Gastroesophageal sphincter (tissue), 4 donors: ENCODE results near the gene RPL11. TPM values are rescaled to one million over a fixed set of nuclear protein-coding genes. Genes with fewer than 3 reads are reported as not detected.
"Not testable (repeated sequence)": the region's sequence is repeated elsewhere in the genome, so short reads cannot be mapped to it uniquely, and the experiment has no call there.

Experiments
- ATAC-seq: fragments of 150-250 bp; one replicate; pipeline ENCODE4 v1.9.1; 2016; ENCODE audit warnings: mild to moderate bottlenecking, moderate library complexity
- H3K27ac ChIP-seq, 4 donors: fragments of 200-600 bp; sonication (generic) in 3 of 4; 1 replicate in 3 of 4; 2 replicates in 1 of 4; pipeline ENCODE4 v1.5.1; 2016 to 2019
- H3K27me3 ChIP-seq: fragments of 200-600 bp; sonication (generic); one replicate; pipeline ENCODE4 v1.5.1; 2019
- H3K36me3 ChIP-seq, 2 donors: fragments of 200-600 bp; sonication (generic); one replicate each; pipeline ENCODE4 v1.5.1; 2019; ENCODE audit warnings: control low read depth in 1 of 2
- H3K4me1 ChIP-seq, 3 donors: fragments of 200-600 bp; sonication (generic); 1 replicate in 2 of 3; 2 replicates in 1 of 3; pipeline ENCODE4 v1.5.1; 2016 to 2019; ENCODE audit warnings: control low read depth in 2 of 3
- H3K4me3 ChIP-seq, 2 donors: fragments of 200-600 bp; sonication (generic); one replicate each; pipeline ENCODE4 v1.5.1; 2019; ENCODE audit warnings: mild to moderate bottlenecking in 1 of 2, moderate library complexity in 1 of 2
- H3K9me3 ChIP-seq, 3 donors: fragments of 200-600 bp; sonication (generic); one replicate each; pipeline ENCODE4 v1.5.1; 2017 to 2019; ENCODE audit warnings: control low read depth in 2 of 3
- CTCF ChIP-seq, 4 experiments: fragments of 200-600 bp in 2 of 4; fragments of 450-650 bp in 2 of 4; sonication (generic) in 1 of 4; IDR thresholded peaks; one replicate each; pipeline ENCODE4 v1.5.1; 2017 to 2019; ENCODE audit warnings: antibody characterized with exemption in 4 of 4, mild to moderate bottlenecking in 2 of 4, moderate library complexity in 2 of 4
- EP300 ChIP-seq: sonication (generic); formaldehyde crosslinking; IDR thresholded peaks from one replicate; pipeline ENCODE4 v1.6.1; 2017; ENCODE audit warnings: antibody characterized with exemption, mild to moderate bottlenecking
- POLR2A ChIP-seq, 2 donors: fragments of 450-650 bp; IDR thresholded peaks; one replicate each; pipeline ENCODE4 v1.6.1; 2017; ENCODE audit warnings: antibody characterized with exemption in 2 of 2, mild to moderate bottlenecking in 2 of 2, moderate library complexity in 1 of 2
- POLR2AphosphoS5 ChIP-seq: sonication (generic); formaldehyde crosslinking; IDR thresholded peaks from one replicate; pipeline ENCODE4 v1.6.1; 2017; ENCODE audit warnings: antibody characterized with exemption
- WGBS, 2 donors: methylation state at CpG; one replicate each; pipeline ENCODE4 v1.1.5; 2018; ENCODE audit warnings: low coverage in 1 of 2; 5-methylcytosine and 5-hydroxymethylcytosine counted together
- total RNA-seq, 4 donors: library from RNA; depleted of rRNA; stranded (reverse); fragments of >200 nt; gene quantifications; one replicate each; pipeline ENCODE4 v1.1.0, GENCODE V29; 2016

The RPL11 gene
- total RNA-seq, 4 donors from 2014 or later, result 636 to 1,268 (median 935) TPM

GRCh38 chr1:23673086-23673813 is 18.4 kb upstream of the RPL11 start:
- ATAC-seq, result no peak
- Histone ChIP-seq H3K27ac (no peak overlapping the region), H3K9me3 (no peaks in the 10 kb centered on the region), H3K4me1 (no peaks in the 10 kb centered on the region), H3K36me3 (no peaks in the 10 kb centered on the region), H3K27me3 (peaks cover 28% of the 10 kb centered on the region), H3K4me3 (no peak overlapping the region)
- 0 to 15% methylated on average over 4 to 6 of the region's 6 CpGs for WGBS, 2 donors
- no peak for TF ChIP-seq CTCF (IDR thresholded peaks at IDR 0.05)

GRCh38 chr1:23679815-23680214 is 11.8 kb upstream of the RPL11 start:
- no peak for ATAC-seq
- 68 to 89% methylated on average over 3 to 4 of the region's 4 CpGs for WGBS, 2 donors
- Histone ChIP-seq H3K27ac (no peak overlapping the region), H3K36me3 (no peaks in the 10 kb centered on the region), H3K4me3 (no peak overlapping the region), H3K27me3 (peaks cover 55% of the 10 kb centered on the region), H3K4me1 (no peaks in the 10 kb centered on the region), H3K9me3 (no peaks in the 10 kb centered on the region)
- no peak for TF ChIP-seq EP300
- no peak for TF ChIP-seq CTCF (IDR thresholded peaks at IDR 0.05)
- TF ChIP-seq POLR2AphosphoS5, result no peak
- TF ChIP-seq POLR2A (IDR thresholded peaks at IDR 0.05), result no peak

- no peak overlapping the region for H3K27ac ChIP-seq
- H3K9me3 ChIP-seq, result no peaks in the 10 kb centered on the region
Measured at GRCh38 chr1:23682946-23683345, 8.7 kb upstream of the RPL11 start.

GRCh38 chr1:23684415-23684814 is 7.2 kb upstream of the RPL11 start:
- no peaks in the 10 kb centered on the region for H3K9me3 ChIP-seq
- no peak overlapping the region for H3K27ac ChIP-seq
- no peaks in the 10 kb centered on the region for H3K36me3 ChIP-seq
- TF ChIP-seq EP300 (no peak), POLR2A (IDR thresholded peaks at IDR 0.05) (no peak), POLR2AphosphoS5 (no peak), CTCF (IDR thresholded peaks at IDR 0.05) (no peak)
- H3K27me3 ChIP-seq, result peaks cover 29% of the 10 kb centered on the region
- ATAC-seq, result no peak
- WGBS, 2 donors, result 92% methylated on average over 1 of the region's 2 CpGs; no CpG with 5 or more reads in 1 of the 2 donors
- H3K4me3 ChIP-seq, result no peak overlapping the region
- no peaks in the 10 kb centered on the region for H3K4me1 ChIP-seq

More at GRCh38 chr1:23682946-23683345, 8.7 kb upstream of the RPL11 start:
- Histone ChIP-seq H3K4me1 (no peaks in the 10 kb centered on the region), H3K36me3 (no peaks in the 10 kb centered on the region), H3K4me3 (no peak overlapping the region), H3K27me3 (peaks cover 40% of the 10 kb centered on the region)
- no peak for ATAC-seq
- no peak for TF ChIP-seq POLR2A (IDR thresholded peaks at IDR 0.05)
- TF ChIP-seq CTCF (IDR thresholded peaks at IDR 0.05), result no peak
- no peak for TF ChIP-seq POLR2AphosphoS5
- no peak for TF ChIP-seq EP300

GRCh38 chr1:23685197-23685596 is 6.4 kb upstream of the RPL11 start:
- not testable (repeated sequence) for H3K9me3 ChIP-seq, H3K4me1 ChIP-seq, H3K27ac ChIP-seq, ATAC-seq, H3K4me3 ChIP-seq, H3K36me3 ChIP-seq
- 53 to 64% methylated on average over 3 to 7 of the region's 7 CpGs for WGBS, 2 donors
- peaks cover 21% of the 10 kb centered on the region for H3K27me3 ChIP-seq

GRCh38 chr1:23687680-23688079 is 3.9 kb upstream of the RPL11 start:
- not testable (repeated sequence) for H3K4me1 ChIP-seq, H3K27me3 ChIP-seq, H3K27ac ChIP-seq, ATAC-seq, H3K4me3 ChIP-seq, H3K9me3 ChIP-seq, H3K36me3 ChIP-seq
- WGBS, 2 donors, result 90% methylated on average over 3 of the region's 3 CpGs; no CpG with 5 or more reads in 1 of the 2 donors

GRCh38 chr1:23688281-23688680 is 3.3 kb upstream of the RPL11 start:
- not testable (repeated sequence) for H3K36me3 ChIP-seq, H3K27me3 ChIP-seq, ATAC-seq, H3K9me3 ChIP-seq, H3K4me3 ChIP-seq, H3K27ac ChIP-seq
- no CpG with 5 or more reads among the region's 33 CpGs for WGBS, 2 donors
- H3K4me1 ChIP-seq, result peaks cover 5 to 12% (median 10%) of the 10 kb centered on the region in 3 donors
